Endothelial cell of umbilical vein (primary cell): ENCODE measurements around the gene BRSK2. TPM values are rescaled to one million over a fixed set of nuclear protein-coding genes. Genes with fewer than 3 reads are reported as not detected.

Experiments
- BruUV-seq: library from RNA; stranded (reverse); fragments of 400-500 nt; replicated peaks from 2 replicates; lab custom pipeline; 2021; lab: Mats Ljungman, UMichigan
- CTCF ChIA-PET: fragments of 300-600, 350-600 bp; sonication (Branson Sonifier 250); formaldehyde crosslinking; loops from one replicate; lab custom pipeline; 2021; ENCODE audit warnings: antibody characterized with exemption, inconsistent platforms; lab: Charles Lee
- POLR2A ChIA-PET: fragments of 300-600, 350-600 bp; sonication (Branson Sonifier 250); formaldehyde crosslinking; loops from one replicate; lab custom pipeline; 2021; ENCODE audit warnings: antibody characterized with exemption, inconsistent platforms; lab: Charles Lee
- DNase-seq: peaks from one replicate; pipeline ENCODE4 v3.0.0-alpha.2; 2011; ENCODE audit warnings: low read depth, low spot score
- FAIRE-seq: peaks from 2 replicates; lab custom pipeline; 2011; peaks lifted over from hg19 to GRCh38; lab: Jason Lieb, UNC
- H2AFZ ChIP-seq: 2 replicates; pipeline ENCODE4 v1.6.0; 2012; ENCODE audit warnings: low read depth, low read length, control low read depth, inconsistent platforms
- H3K27ac ChIP-seq: 2 replicates; pipeline ENCODE4 v1.5.1; 2011; ENCODE audit warnings: low read depth, mild to moderate bottlenecking, control low read depth, low read length, moderate library complexity; ENCODE audit not compliant: insufficient read depth
- H3K27me3 ChIP-seq, 2 experiments: 2 replicates each; pipeline versions ENCODE4 v1.6.0 to v1.6.1; 2011; ENCODE audit warnings: low read length in 2 of 2, mixed read lengths in 1 of 2; ENCODE audit not compliant: control insufficient read depth in 2 of 2, insufficient read depth in 2 of 2
- H3K36me3 ChIP-seq, 2 experiments: 2 replicates in 1 of 2; 3 replicates in 1 of 2; pipeline ENCODE4 v1.5.1; 2011; ENCODE audit warnings: low read length in 2 of 2, mild to moderate bottlenecking in 1 of 2, moderate library complexity in 1 of 2; ENCODE audit not compliant: control insufficient read depth in 2 of 2, insufficient read depth in 2 of 2; ENCODE audit errors: extremely low read depth in 1 of 2
- H3K4me1 ChIP-seq: 3 replicates; pipeline ENCODE4 v1.5.1; 2011; ENCODE audit warnings: mild to moderate bottlenecking, low read length; ENCODE audit not compliant: control insufficient read depth, insufficient read depth; ENCODE audit errors: extremely low read depth
- H3K4me2 ChIP-seq: 2 replicates; pipeline ENCODE4 v1.6.1; 2011; ENCODE audit warnings: low read length, control low read depth, mixed read lengths; ENCODE audit not compliant: insufficient read depth
- H3K4me3 ChIP-seq, 3 experiments: fragments of 200-600 bp in 1 of 3; sonication (generic), shearing (Covaris generic) in 1 of 3; replicated peaks in 1 of 3; 2 replicates each; pipeline ENCODE4 v1.5.1; 2011 to 2016; ENCODE audit warnings: control low read depth in 3 of 3, low read length in 3 of 3, mild to moderate bottlenecking in 2 of 3, inconsistent platforms in 1 of 3, low read depth in 1 of 3, moderate library complexity in 1 of 3; ENCODE audit not compliant: insufficient read depth in 1 of 3
- H3K79me2 ChIP-seq: 2 replicates; pipeline ENCODE4 v1.6.0; 2012; ENCODE audit warnings: low read length, inconsistent platforms; ENCODE audit not compliant: control insufficient read depth, insufficient read depth
- H3K9ac ChIP-seq: replicated peaks from 2 replicates; pipeline ENCODE3; 2011; ENCODE audit warnings: low read length, control low read depth; ENCODE audit not compliant: insufficient read depth; ENCODE audit errors: extremely low read depth
- H3K9me1 ChIP-seq: replicated peaks from 3 replicates; pipeline ENCODE4 v1.6.0; 2011; ENCODE audit warnings: mild to moderate bottlenecking, low read length; ENCODE audit not compliant: control insufficient read depth, insufficient read depth; ENCODE audit errors: extremely low read depth
- H3K9me3 ChIP-seq: replicated peaks from 2 replicates; pipeline ENCODE4 v1.5.1; 2012; ENCODE audit warnings: low read length, inconsistent platforms; ENCODE audit not compliant: control insufficient read depth, insufficient read depth
- H4K20me1 ChIP-seq: replicated peaks from 2 replicates; pipeline ENCODE3; 2011; ENCODE audit warnings: mild to moderate bottlenecking, low read length; ENCODE audit not compliant: control insufficient read depth, insufficient read depth; ENCODE audit errors: extremely low read depth
- CTCF ChIP-seq, 2 donors: IDR thresholded peaks; 1 replicate in 1 of 2; 2 replicates in 1 of 2; pipeline ENCODE4 v1.5.1; 2011; ENCODE audit warnings: low read length in 2 of 2, mild to moderate bottlenecking in 2 of 2, moderate library complexity in 2 of 2, control low read depth in 1 of 2, inconsistent platforms in 1 of 2, low read depth in 1 of 2; ENCODE audit not compliant: insufficient read depth in 1 of 2; ENCODE audit errors: extremely low read depth in 1 of 2
- EZH2 ChIP-seq: IDR thresholded peaks from 2 replicates; pipeline ENCODE4 v1.6.1; 2012; ENCODE audit warnings: borderline replicate concordance, low read depth, mild to moderate bottlenecking, moderate library complexity, low read length, inconsistent platforms; ENCODE audit not compliant: severe bottlenecking
- GATA2 ChIP-seq: IDR thresholded peaks from 2 replicates; pipeline ENCODE4 v1.7.0; 2011; ENCODE audit warnings: low read depth, mild to moderate bottlenecking, moderate library complexity, mixed read lengths, low read length; ENCODE audit not compliant: insufficient read length, insufficient read depth
- JUN ChIP-seq: IDR thresholded peaks from 2 replicates; pipeline ENCODE4 v1.6.1; 2011; ENCODE audit warnings: borderline replicate concordance, low read depth; ENCODE audit not compliant: insufficient read length, insufficient read depth
- MAX ChIP-seq: IDR thresholded peaks from 2 replicates; pipeline ENCODE4 v1.6.1; 2011; ENCODE audit not compliant: insufficient read depth, insufficient read length
- MYC ChIP-seq: IDR thresholded peaks from one replicate; pipeline ENCODE4 v1.6.1; 2011; ENCODE audit warnings: mild to moderate bottlenecking, low read depth, low read length
- POLR2A ChIP-seq: IDR thresholded peaks from 2 replicates; pipeline ENCODE4 v1.6.1; 2012; ENCODE audit warnings: low read depth, mild to moderate bottlenecking, control low read depth, low read length
- POLR2AphosphoS5 ChIP-seq: IDR thresholded peaks from 2 replicates; pipeline ENCODE4 v1.6.1; 2012; ENCODE audit warnings: low read depth, mild to moderate bottlenecking, control low read depth, low read length, moderate library complexity; ENCODE audit not compliant: insufficient read depth
- dilution Hi-C: fragments of 300-500 bp; cut with MboI; formaldehyde crosslinking; loops from one replicate; pipeline ENCODE4 v1.15.0; 2019; ENCODE audit warnings: low sequenced_read_pairs; ENCODE audit not compliant: extremely low pct_ligation_motif_present
- intact Hi-C: fragments of 100-400 bp; cut with micrococcal nuclease; formaldehyde crosslinking; loops from one replicate; pipeline ENCODE4 v1.10.0; 2022
- polyA plus RNA-seq, 4 experiments: library from polyadenylated mRNA; depleted of rRNA in 3 of 4; stranded (reverse) in 3 of 4; unstranded in 1 of 4; fragments of >200 nt; gene quantifications; 2 replicates each; pipeline versions ENCODE4 v1.2.1 to v1.2.3, GENCODE V29; 2011 to 2012; ENCODE audit warnings: missing spikeins in 1 of 4
- total RNA-seq: library from RNA; stranded (reverse); gene quantifications from 2 replicates; pipeline ENCODE4 v1.2.3, GENCODE V29; 2021

The BRSK2 gene
- total and polyA plus RNA-seq, 2 donors (not counting 3 experiments of a cell fraction or from before 2014, with no cell fraction given): 0.08 to 0.20 TPM

- Histone ChIP-seq H3K27ac (no peak overlapping the region), H2AFZ (no peak overlapping the region), H3K9me3 (no peaks in the 10 kb centered on the region), H3K9ac (no peak overlapping the region), H4K20me1 (no peaks in the 10 kb centered on the region), H3K4me3 (no peak overlapping the region), H3K27me3 (peaks cover 22 to 28% of the 10 kb centered on the region in 2 experiments), H3K36me3 (no peaks in the 10 kb centered on the region), H3K79me2 (no peaks in the 10 kb centered on the region), H3K4me1 (peaks cover 3% of the 10 kb centered on the region), H3K9me1 (no peaks in the 10 kb centered on the region), H3K4me2 (no peak overlapping the region)
- BruUV-seq: no TSS peak
- POLR2A ChIA-PET: no interaction called here
- CTCF ChIA-PET: no interaction called here
- intact Hi-C loops: loop anchor here (5.0 to 10.0 kb wide), 3 partner anchors 83 to 127 kb away; partner anchors contain the start of gene TOLLIP
- no peak for DNase-seq
- TF ChIP-seq CTCF (IDR thresholded peaks at IDR 0.05; ENCODE audit: extremely low read depth in 1 of 2, insufficient read depth in 1 of 2, low read depth in 1 of 2, low read length in 2 of 2): no peak
- TF ChIP-seq MAX: no peak
- TF ChIP-seq MYC: no peak
- TF ChIP-seq JUN: no peak
- no peak for TF ChIP-seq POLR2AphosphoS5
- no peak for TF ChIP-seq GATA2
- no peak for TF ChIP-seq EZH2
- TF ChIP-seq POLR2A: no peak
- dilution Hi-C loops: no loop called here
- no peak for FAIRE-seq
Observed at GRCh38 chr11:1387521-1387920, 2.2 kb upstream of the BRSK2 start.
